ENCODE data around the gene EMC9.

The EMC9 gene

DNA sequence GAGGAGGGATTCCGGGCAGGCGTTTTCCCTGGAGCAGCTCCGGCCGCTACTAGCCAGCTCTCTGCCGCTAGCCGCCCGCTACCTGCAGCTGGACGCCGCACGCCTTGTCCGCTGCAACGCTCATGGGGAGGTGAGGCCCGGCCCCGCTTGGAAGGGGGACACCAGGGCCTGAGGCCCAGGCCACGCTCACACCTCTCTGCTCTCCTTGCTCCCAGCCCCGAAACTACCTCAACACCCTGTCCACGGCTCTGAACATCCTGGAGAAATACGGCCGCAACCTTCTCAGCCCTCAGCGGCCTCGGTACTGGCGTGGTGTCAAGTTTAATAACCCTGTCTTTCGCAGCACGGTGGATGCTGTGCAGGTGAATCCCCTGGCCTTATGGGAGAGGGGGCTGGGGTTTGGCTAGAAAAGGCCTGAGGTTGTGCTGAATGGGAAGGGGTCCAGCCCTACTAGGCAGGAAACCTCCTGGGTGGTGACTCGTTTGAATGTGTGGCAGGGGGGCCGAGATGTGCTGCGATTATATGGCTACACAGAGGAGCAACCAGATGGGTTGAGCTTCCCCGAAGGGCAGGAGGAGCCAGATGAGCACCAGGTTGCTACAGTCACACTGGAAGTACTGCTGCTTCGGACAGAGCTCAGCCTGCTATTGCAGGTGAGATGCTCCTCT lies 6.5 kb upstream of the EMC9 start:
- no peak for DNase-seq

DNA sequence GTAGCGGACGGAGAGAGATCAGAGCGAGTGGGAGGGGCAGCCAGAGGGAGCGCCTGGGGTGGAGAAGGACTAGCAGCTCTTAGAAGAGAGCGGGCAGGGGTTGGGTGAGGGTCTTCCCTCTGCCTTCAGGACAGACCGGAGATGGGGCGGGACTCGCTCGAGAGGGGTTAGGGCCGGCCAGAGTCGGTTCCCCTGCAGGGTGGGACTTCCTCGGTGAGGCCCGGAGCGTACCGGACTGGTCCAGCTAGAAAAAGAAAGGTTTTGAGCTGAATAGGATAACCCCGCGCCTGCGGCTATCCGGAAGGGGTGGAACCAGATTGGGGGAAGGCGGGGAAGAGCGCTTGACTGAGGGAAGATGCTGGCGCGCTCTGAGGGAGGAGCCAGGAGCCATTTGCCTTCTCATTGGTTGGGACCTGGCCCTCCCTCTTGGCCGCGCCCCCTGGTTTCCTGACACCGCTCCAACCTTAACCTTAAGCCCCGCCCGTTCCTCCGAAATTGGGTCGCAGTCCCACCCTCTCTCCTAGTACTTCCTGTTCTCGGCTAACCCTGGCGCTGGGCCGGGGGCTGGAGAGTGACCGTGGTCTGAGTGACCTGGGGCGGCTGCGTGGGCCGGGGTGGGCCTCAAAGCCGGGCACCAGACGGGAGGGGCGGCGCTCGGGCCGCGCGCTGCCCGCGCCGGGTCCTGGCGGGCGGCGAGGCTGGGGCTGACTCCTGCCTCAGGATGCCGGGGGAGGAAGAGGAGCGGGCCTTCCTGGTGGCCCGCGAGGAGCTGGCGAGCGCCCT lies 5.8 kb upstream of the EMC9 start, which contains the start of gene RNF31:
Gene RNF31, plus strand, starts transcription at position 521 of the 783 bp plus-strand sequence. Its CDS starts 201 bp downstream, at position 722.
- DNase-seq, result peak; percentile 97

DNA sequence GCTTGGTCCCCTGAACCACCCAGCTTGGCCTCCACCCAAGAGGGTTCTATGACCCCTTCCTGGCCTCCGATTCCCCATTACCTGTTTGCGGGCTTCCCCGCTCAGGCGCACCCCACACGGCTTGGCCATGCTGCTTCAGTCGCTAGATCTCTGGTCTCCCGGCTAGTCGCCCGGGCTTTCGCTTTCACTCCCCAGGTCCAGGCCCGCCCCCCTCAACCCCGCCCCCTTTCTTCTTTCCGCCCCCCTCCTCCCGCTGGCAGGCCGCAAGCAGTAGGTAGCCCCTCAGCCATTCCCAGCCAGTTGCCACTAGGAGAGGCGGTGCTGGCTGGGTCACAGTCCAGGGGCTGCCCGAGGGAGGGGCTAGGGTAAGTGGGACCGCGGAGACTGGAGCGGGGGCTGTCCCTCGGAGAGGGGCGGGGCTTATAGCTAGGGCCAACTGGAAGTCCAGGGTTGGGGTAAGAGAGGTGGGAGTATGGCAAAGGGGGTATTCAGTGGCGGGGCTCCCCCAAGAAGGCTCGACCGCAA lies 5.1 kb upstream of the EMC9 start, which contains the start of gene PSME2:
Gene PSME2, minus strand, starts transcription at position 158 of the 525 bp plus-strand sequence. Its CDS starts 29 bp downstream, at position 129.
- peak; percentile 75 for DNase-seq

DNA sequence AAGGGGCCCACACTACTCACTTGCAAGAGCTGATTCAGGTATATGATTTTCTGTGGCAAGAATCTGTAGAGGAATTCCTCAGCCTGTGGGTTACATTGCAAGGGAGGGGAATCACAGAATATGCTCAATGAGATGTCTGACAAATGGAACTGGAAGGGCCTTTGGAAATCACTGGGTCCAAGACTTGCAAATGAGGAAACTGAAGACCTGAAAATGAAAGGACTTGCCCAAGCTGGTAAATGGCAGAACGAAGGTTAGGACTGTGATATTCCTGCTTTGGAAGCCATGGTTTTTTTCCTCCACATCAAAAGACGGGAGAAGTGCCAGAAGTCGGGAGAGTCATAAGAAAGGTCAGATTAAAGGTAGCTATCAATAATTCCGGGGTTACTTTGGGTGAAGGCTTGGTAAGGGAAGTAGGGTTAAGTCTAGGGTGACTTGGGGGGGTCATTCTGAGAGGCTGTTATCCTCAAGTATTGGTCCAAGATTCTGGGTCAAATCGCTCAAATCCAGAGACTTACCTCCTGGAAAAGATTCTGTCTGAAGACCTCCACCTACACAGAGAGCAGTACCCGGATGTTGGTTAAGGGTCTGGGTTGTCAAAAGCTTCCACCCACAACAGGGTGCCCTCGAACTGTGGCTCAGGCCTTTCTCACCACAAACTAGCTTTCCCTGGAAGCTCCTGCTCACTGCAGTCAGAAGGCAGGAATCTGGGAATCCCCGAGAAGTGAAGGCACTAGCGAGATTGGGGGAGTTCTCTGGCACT lies 4.5 kb upstream of the EMC9 start:
- DNase-seq, result no peak

DNA sequence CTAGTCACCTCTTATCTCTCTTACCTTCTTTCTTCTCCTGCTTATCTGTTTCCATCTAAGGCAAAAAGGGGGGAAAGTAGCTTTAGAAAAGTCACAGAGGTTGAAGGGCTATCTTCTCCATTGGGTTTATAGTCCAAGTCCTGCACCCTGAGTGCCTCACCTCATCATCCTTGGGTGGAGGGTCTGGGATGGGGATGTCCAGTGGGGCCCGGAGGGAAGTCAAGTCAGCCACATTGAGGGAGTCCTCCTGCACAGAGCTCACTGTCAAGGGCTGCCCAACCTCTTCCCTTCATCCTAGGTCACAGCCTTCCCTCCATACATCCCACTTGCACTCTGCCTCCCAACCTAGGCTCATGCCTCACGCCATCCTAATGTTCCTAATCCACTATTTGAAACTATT lies 3.8 kb upstream of the EMC9 start:
- DNase-seq, result no peak

DNA sequence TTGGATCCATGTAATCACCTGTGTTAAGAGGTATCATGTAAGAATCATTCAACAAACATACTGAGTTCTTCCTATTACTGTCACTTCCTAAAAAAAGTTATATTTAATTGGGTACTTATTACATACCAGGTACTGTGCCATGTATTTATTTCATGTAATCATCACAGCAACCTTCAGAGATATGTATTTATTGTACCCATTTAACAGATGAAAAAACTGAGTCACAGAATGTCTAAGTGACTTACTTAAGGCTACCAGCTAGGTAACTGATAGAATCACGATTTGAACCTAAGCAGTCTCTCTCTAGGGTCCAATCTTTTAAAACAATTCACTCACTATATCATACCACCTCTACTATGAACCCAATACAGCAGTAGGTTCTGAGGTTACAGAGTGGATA lies 3.1 kb upstream of the EMC9 start:
- DNase-seq, result no peak

DNA sequence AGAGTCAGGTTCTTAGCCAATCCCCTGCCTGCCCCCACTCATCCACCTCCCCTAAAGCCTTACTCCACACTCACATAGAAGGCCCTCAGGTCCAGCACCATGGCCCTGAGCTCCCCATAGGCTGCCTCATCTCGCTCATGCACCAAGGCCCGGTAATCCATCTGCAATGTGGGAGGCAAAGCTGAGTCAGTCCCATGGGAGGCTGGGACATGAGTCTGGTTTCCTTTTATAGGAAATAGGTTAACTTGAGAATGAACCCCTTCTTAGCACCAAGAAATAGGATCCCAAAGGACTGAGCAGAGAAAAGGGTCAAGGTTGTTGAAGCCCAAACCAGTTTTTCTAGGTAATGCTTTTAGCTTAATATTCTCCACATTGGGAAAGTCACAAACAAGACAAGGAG lies 2.1 kb upstream of the EMC9 start:
- DNase-seq, result no peak

DNA sequence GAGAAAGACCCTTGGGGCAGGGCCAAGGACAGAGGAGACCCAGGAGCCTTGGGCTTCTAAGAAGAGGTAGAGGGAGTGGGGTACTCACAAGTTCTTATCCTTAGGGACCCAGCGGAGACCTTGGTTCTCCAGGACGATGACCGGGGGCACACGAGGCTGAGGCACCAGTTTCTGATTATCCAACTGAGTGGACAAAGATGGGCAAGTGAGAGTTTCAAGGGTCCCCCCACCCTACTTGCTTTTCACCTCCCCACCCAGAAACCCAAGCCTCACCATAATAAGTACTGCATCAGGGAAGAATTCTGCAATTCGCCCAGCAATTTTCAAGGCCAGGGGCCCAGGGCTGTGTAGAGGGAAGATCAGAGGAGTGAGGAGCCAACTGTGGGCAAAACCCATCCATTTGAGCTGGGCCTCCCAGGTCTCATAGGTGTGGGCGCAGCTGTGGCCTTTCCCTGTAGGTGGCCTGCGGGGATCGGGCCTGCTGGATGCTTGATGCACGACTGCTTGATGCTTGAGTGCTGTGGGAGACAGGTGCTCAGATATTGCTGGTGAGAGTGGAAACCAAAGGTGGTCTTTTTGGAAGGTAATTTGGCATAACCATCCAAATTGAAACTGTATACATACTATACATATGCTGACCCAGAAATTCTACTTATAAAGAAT lies 2.0 kb downstream of the EMC9 start:
- DNase-seq, result peak; percentile 23

DNA sequence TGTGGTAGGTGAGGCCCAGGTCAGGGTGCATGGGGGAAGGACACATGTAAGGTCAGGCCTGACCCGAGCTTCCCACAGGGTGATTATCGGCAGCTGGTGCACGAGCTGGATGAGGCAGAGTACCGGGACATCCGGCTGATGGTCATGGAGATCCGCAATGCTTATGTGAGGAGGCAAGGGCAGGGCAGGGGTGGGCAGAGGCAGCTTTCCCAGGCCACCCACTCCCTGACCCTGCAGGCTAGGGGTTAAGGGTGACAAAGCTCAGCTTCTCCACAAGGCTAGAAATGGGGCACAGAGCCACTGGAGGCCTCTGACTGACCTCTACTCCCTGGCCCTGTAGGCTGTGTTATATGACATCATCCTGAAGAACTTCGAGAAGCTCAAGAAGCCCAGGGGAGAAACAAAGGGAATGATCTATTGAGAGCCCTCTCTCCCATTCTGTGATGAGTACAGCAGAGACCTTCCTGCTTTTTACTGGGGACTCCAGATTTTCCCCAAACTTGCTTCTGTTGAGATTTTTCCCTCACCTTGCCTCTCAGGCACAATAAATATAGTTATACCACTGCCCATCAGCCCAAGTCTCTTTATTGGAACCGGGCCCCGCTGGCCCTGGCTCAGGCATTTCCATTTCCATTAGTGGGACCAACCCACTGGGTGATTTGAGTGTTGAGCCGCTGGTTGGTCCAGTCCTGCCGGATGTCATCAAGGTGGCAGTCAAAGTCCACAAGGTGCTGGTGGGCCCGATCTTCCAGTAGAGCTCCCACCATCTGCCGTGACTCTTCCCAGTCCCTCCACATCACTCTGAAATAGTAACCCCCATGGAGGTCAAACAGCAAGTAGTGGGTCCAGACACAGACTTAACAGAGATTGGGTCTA lies 2.8 kb downstream of the EMC9 start:
- DNase-seq, result no peak

DNA sequence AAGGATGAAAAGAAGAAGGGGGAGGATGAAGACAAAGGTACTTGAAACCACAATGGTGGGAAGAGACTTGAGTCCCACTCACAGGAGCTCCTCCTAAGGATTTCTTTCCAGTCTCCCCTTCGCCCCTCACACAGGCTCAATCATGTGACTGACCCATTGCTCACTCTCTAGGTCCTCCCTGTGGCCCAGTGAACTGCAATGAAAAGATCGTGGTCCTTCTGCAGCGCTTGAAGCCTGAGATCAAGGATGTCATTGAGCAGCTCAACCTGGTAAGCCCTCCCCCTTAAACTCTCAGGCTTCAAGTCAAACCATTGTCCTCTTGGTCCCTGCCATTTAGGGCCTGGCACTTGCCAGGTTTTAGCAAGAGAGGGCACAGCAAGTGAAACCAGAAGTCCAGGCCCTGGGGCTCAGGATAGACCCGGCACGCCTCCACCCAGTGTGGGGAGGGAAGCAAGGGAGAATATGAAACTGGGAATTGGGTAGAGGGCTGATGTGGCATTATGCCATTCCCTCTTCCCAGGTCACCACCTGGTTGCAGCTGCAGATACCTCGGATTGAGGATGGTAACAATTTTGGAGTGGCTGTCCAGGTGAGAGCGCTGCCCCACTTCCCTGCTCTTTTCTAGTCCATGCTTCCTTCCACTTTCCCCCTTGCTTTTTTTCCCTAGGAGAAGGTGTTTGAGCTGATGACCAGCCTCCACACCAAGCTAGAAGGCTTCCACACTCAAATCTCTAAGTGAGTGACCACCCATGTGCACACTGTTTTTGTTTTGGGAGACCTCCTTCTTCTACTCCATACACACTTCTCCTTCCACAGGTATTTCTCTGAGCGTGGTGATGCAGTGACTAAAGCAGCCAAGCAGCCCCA lies 3.6 kb downstream of the EMC9 start:
- no peak for DNase-seq

DNA sequence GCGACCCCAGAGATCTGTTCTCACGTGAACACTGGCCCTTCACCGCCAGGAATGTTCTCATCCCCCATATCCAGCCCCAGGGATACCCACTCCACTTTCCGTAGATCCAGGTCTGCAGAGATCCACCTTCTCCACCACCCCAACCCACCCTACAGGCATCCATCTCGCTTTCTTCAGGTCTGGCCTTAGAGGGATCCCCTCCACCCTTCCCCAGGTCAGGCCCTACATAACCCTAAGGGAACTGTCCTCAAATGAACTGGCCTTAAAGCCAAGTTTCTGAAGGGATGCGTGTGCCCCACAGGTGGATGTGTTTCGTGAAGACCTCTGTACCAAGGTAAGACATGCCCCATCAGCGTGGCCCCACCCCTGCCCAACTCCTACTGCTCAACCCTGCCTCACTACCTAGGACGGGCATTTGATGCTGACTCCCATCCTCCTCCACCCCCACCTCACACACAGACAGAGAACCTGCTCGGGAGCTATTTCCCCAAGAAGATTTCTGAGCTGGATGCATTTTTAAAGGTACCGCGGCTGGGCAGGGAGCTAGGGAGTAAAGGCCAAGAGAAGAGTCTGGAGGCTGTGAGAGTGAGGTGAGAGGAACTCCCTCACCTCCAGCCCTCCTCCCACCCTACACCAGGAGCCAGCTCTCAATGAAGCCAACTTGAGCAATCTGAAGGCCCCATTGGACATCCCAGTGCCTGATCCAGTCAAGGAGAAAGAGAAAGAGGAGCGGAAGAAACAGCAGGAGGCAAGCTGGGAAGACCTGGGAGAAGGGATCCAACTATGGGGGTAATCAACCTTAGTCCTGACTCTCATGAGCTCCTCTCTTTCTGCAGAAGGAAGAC lies 4.5 kb downstream of the EMC9 start:
- DNase-seq, result no peak

DNA sequence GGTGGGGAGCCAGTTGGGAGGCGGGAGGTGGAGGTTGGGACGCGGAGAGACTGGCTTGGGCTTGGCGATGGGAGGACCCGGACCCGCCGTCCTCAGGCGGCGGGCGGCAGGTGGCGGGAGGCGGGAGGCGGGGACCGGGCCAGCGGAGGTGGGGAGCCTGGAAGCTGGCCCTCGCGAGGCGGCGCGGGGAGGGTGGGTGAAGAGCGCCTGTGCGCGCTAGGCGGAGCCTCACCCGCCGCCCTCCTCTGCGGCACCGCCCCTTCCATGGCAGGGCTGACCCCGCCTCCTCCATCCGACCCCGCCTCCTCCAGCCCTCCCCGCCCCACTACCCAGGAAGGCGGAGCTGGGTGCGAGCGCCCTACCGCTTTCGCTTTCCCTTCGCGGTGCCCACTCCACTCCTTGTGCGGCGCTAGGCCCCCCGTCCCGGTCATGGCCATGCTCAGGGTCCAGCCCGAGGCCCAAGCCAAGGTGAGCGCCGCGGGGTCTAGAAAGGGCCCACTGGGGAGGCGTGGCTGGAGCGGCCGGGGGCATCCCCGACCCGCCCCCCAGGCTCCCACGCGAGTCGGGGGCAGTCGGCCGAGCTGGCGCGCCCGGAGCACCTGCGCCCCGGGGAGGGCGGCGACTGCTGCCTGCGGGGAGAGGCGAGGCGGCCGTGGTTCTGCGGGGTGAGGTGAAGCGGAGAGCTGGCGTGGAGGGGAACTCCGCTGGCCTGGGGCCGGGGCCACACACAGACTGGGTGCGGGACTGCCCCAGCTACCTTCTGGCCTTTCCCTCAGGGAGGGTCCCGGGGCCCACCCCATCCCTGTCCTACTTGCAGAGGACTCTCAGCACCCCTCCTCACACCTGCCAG lies 5.3 kb downstream of the EMC9 start, which contains the start of gene PSME1:
Gene PSME1, plus strand, starts transcription at position 361 of the 850 bp plus-strand sequence. Its CDS starts 69 bp downstream, at position 430.
- DNase-seq, result peak; percentile 95

DNA sequence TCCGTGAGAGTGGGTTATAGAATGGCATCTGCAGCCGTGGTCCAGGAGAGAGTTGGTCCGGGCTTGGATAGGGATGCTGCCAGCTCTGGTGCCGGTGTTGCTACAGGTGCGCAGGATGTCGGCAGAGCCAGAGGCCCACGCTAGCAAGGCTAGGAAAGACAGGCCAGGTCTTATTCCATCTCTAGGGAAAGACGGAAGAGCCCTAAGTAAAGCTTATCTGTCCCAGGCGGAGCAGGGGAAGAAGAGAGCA lies 5.9 kb downstream of the EMC9 start:
- no peak for DNase-seq

DNA sequence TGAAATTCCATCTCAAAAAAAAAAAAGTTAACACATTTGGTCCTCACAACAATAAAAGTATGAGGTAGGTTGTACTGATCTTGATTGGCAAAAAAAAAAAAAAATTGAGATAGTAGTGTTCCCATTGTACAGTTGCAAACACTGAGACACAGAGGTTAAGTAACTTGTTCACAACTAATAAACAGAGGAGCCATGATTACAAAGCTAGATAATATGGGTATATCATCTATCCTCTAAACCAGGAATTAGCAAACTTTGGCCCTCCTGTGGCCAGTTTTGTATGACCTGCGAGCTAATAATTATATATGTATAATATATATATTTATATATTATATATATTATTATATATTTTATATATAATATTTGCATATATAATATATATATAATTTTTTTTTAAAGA lies 7.7 kb downstream of the EMC9 start:
- DNase-seq, result no peak

DNA sequence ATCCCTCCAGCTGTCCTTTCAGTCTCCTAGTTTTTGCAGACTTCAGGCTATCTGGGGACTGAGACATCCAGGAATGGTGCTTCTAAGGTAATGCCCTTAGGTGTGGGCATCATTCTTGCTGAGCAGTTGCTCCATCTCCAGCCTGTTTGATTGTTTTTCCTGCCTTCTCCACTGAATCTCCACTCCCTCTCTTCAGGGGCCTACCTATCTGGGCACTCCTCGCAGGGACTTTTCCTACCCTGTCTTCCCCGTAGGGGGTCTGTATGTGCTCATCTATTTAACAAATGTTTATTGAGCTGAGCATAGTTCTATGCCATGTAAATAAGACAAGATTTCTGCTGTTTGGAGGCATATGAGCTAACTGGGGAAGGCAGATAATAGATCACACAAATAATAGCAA lies 8.4 kb downstream of the EMC9 start:
- DNase-seq, result no peak

DNA sequence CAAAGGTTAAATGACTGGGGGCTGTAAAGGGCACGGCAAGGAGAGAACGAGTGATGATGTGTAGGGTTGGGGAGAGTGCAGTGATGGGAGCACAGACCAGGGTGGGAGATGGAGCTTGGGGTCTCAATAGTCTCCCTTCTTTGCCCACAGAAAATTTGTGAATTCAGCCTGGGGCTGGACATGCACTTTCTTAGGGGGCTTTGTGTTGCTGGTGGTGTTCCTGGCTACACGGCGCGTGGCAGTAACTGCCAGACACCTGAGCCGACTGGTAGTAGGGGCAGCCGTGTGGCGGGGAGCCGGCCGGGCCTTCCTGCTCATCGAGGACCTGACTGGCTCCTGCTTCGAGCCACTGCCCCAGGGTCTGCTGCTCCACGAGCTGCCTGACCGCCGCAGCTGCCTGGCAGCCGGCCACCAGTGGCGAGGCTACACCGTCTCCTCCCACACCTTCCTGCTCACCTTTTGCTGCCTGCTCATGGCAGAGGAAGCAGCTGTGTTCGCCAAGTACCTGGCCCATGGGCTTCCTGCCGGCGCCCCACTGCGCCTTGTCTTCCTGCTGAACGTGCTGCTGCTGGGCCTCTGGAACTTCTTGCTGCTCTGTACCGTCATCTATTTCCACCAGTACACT lies 9.2 kb downstream of the EMC9 start:
- DNase-seq, result peak; percentile 28

DNA sequence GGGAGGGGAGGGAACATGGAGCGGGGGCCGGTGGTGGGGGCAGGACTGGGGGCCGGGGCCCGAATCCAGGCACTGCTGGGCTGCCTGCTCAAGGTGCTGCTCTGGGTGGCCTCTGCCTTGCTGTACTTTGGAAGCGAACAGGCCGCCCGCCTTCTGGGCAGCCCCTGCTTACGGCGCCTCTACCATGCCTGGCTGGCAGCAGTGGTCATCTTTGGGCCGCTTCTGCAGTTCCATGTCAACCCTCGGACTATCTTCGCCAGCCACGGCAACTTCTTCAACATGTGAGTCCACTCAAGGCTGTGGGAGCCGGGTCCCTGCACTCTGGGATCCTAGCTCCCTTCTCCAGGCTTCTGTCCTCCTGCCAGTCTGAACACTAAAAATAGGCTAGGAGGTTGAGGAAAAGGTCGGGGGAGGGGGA lies 9.8 kb downstream of the EMC9 start:
- DNase-seq, result no peak

All from activated CD4-positive, alpha-beta T cell treated with anti-CD3 and anti-CD28 coated beads, Interleukin-2, amount 50 U/mL, for 1 hour (primary cell).